NCI-H226 (cell line): ENCODE data around the gene PPP4R2.
"Not testable (repeated sequence)": the region's sequence is repeated elsewhere in the genome, so short reads cannot be mapped to it uniquely, and the experiment has no call there.

Experiments used
- DNase-seq: peaks from one replicate; pipeline ENCODE4 v3.0.0-alpha.2; 2015

The PPP4R2 gene

GRCh38 chr3:72982609-72983366, 13.8 kb upstream of the PPP4R2 start:
- no peak for DNase-seq

GRCh38 chr3:72985576-72985975, 11.0 kb upstream of the PPP4R2 start:
- no peak for DNase-seq

GRCh38 chr3:72990701-72991395, 5.8 kb upstream of the PPP4R2 start:
- DNase-seq: no peak

- DNase-seq: no peak
Observed at GRCh38 chr3:72991522-72991921, 5.1 kb upstream of the PPP4R2 start.

- no peak for DNase-seq
Observed at GRCh38 chr3:72993391-72993790, 3.2 kb upstream of the PPP4R2 start.

- DNase-seq: no peak
Observed at GRCh38 chr3:72995337-72995736, 1.3 kb upstream of the PPP4R2 start.

- DNase-seq: no peak
Observed at GRCh38 chr3:72996121-72996472, 514 bp upstream of the PPP4R2 start.

GRCh38 chr3:72997421-72997961, 880 bp downstream of the PPP4R2 start:
- peak; percentile 36 for DNase-seq

GRCh38 chr3:72998466-72998865, 1.9 kb downstream of the PPP4R2 start:
- no peak for DNase-seq

- no peak for DNase-seq
Observed at GRCh38 chr3:72999951-73000350, 3.3 kb downstream of the PPP4R2 start.

- not testable (repeated sequence) for DNase-seq
Observed at GRCh38 chr3:73003050-73003449, 6.4 kb downstream of the PPP4R2 start.

- DNase-seq: no peak
Observed at GRCh38 chr3:73004316-73004715, 7.7 kb downstream of the PPP4R2 start.

GRCh38 chr3:73007992-73008712, 11.5 kb downstream of the PPP4R2 start:
- DNase-seq: no peak

- no peak for DNase-seq
Observed at GRCh38 chr3:73009008-73009407, 12.4 kb downstream of the PPP4R2 start.

GRCh38 chr3:73009750-73010149, 13.1 kb downstream of the PPP4R2 start:
- DNase-seq: no peak

GRCh38 chr3:73010158-73010557, 13.5 kb downstream of the PPP4R2 start:
- DNase-seq: no peak

- DNase-seq: no peak
Observed at GRCh38 chr3:73018298-73018697, 21.7 kb downstream of the PPP4R2 start.

- no peak for DNase-seq
Observed at GRCh38 chr3:73018790-73019441, 22.3 kb downstream of the PPP4R2 start.

GRCh38 chr3:73021301-73021835, 24.8 kb downstream of the PPP4R2 start:
- peak; percentile 72 for DNase-seq

GRCh38 chr3:73024836-73025235, 28.2 kb downstream of the PPP4R2 start:
- DNase-seq: no peak

- DNase-seq: no peak
Observed at GRCh38 chr3:73026111-73026759, 29.6 kb downstream of the PPP4R2 start.

GRCh38 chr3:73026760-73027113, 30.1 kb downstream of the PPP4R2 start:
- DNase-seq: no peak
